Pulmonary artery endothelial cell (primary cell): ENCODE data around the gene EPS8L2. TPM values are rescaled to one million over a fixed set of nuclear protein-coding genes. Genes with fewer than 3 reads are reported as not detected.

Experiments
- DNase-seq: peaks from one replicate; pipeline ENCODE4 v3.0.0-alpha.2; 2011; ENCODE audit warnings: low read depth, low spot score
- total RNA-seq: library from RNA; depleted of rRNA; stranded (reverse); fragments of >200 nt; gene quantifications from 2 replicates; pipeline ENCODE4 v1.2.3, GENCODE V29; 2014

Gene EPS8L2
- total RNA-seq, 1 donor from 2014 or later, result 3.0 TPM

GRCh38 chr11:774873-775592 is 69.0 kb downstream of the EPS8L2 start:
- no peak for DNase-seq

- no peak for DNase-seq
Measured at GRCh38 chr11:776263-776560, 70.2 kb downstream of the EPS8L2 start.

- DNase-seq, result no peak
Measured at GRCh38 chr11:776561-777287, 70.7 kb downstream of the EPS8L2 start.

Other genes starting within 250 kb of the EPS8L2 start
- gene RNH1, start 199.0 kb upstream of the EPS8L2 start, total RNA-seq, result 288 and 306 TPM in 2 replicates
- 77.7 and 91.6 TPM in 2 replicates for gene HRAS, start 170.7 kb upstream of the EPS8L2 start, total RNA-seq
- gene LRRC56, start 168.7 kb upstream of the EPS8L2 start, total RNA-seq, result 0.40 and 0.46 TPM in 2 replicates
- 0.56 and 0.86 TPM in 2 replicates for gene LMNTD2, start 145.5 kb upstream of the EPS8L2 start, total RNA-seq
- 11.5 and 14.4 TPM in 2 replicates for gene RASSF7, start 145.3 kb upstream of the EPS8L2 start, total RNA-seq
- 28.0 and 29.5 TPM in 2 replicates for gene PHRF1, start 129.8 kb upstream of the EPS8L2 start, total RNA-seq
- gene IRF7, start 90.3 kb upstream of the EPS8L2 start, total RNA-seq, result 8.7 and 16.5 TPM in 2 replicates
- gene CDHR5, start 81.3 kb upstream of the EPS8L2 start, total RNA-seq, result not detected in 2 replicates
- not detected in 2 replicates for gene SCT, start 79.0 kb upstream of the EPS8L2 start, total RNA-seq
- gene DRD4, start 69.0 kb upstream of the EPS8L2 start, total RNA-seq, result not detected in 2 replicates
- 45.1 and 66.1 TPM in 2 replicates for gene DEAF1, start 11.0 kb upstream of the EPS8L2 start, total RNA-seq
- gene TMEM80, start 10.4 kb upstream of the EPS8L2 start, total RNA-seq, result 8.4 and 9.7 TPM in 2 replicates
- gene TALDO1, start 41.2 kb downstream of the EPS8L2 start, total RNA-seq, result 278 and 283 TPM in 2 replicates
- 37.5 and 38.1 TPM in 2 replicates for gene GATD1, start 71.3 kb downstream of the EPS8L2 start, total RNA-seq
- gene CEND1, start 83.9 kb downstream of the EPS8L2 start, total RNA-seq, result 0.13 and 0.14 TPM in 2 replicates
- gene SLC25A22, start 92.0 kb downstream of the EPS8L2 start, total RNA-seq, result 9.0 and 9.2 TPM in 2 replicates
- gene PIDD1, start 99.0 kb downstream of the EPS8L2 start, total RNA-seq, result 7.0 and 7.5 TPM in 2 replicates
- 248 and 277 TPM in 2 replicates for gene RPLP2, start 103.7 kb downstream of the EPS8L2 start, total RNA-seq
- gene PNPLA2, start 112.7 kb downstream of the EPS8L2 start, total RNA-seq, result 21.5 and 22.4 TPM in 2 replicates
- 4.1 and 4.3 TPM in 2 replicates for gene CRACR2B, start 121.7 kb downstream of the EPS8L2 start, total RNA-seq
- gene CD151, start 126.7 kb downstream of the EPS8L2 start, total RNA-seq, result 578 and 647 TPM in 2 replicates
- 163 and 227 TPM in 2 replicates for gene POLR2L, start 136.3 kb downstream of the EPS8L2 start, total RNA-seq
- gene TSPAN4, start 136.6 kb downstream of the EPS8L2 start, total RNA-seq, result 103 and 115 TPM in 2 replicates
- gene CHID1, start 204.6 kb downstream of the EPS8L2 start, total RNA-seq, result 45.0 and 46.8 TPM in 2 replicates
- gene AP2A2, start 219.6 kb downstream of the EPS8L2 start, total RNA-seq, result 26.3 and 32.5 TPM in 2 replicates